Fibroblast of pulmonary artery (primary cell): ENCODE results near the gene FPR1.
A peak's percentile ranks its signal among the peaks of the same experiment; 100 is the strongest.

Experiments
- DNase-seq: peaks from one replicate; pipeline ENCODE4 v3.0.0-alpha.2; 2010; ENCODE audit warnings: low read depth
- H3K4me3 ChIP-seq: replicated peaks from 2 replicates; pipeline ENCODE4 v1.5.1; 2011; ENCODE audit warnings: low read depth, mild to moderate bottlenecking, control low read depth, low read length, moderate library complexity
- CTCF ChIP-seq: IDR thresholded peaks from 2 replicates; pipeline ENCODE4 v1.5.1; 2011; ENCODE audit warnings: mild to moderate bottlenecking, control low read depth, low read length, inconsistent platforms; ENCODE audit errors: missing control alignments

FPR1 gene, protein sequence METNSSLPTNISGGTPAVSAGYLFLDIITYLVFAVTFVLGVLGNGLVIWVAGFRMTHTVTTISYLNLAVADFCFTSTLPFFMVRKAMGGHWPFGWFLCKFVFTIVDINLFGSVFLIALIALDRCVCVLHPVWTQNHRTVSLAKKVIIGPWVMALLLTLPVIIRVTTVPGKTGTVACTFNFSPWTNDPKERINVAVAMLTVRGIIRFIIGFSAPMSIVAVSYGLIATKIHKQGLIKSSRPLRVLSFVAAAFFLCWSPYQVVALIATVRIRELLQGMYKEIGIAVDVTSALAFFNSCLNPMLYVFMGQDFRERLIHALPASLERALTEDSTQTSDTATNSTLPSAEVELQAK

GRCh38 chr19:51751655-51752054 lies at the start of gene FPR1:
Gene FPR1 (minus strand): TSS chr19:51751878. CDS start chr19:51746994, 4,884 bp downstream.
- TF ChIP-seq CTCF: no peak
- peak; percentile 29 for DNase-seq
- H3K4me3 ChIP-seq: no peak within 1 kb of the TSS

DNA sequence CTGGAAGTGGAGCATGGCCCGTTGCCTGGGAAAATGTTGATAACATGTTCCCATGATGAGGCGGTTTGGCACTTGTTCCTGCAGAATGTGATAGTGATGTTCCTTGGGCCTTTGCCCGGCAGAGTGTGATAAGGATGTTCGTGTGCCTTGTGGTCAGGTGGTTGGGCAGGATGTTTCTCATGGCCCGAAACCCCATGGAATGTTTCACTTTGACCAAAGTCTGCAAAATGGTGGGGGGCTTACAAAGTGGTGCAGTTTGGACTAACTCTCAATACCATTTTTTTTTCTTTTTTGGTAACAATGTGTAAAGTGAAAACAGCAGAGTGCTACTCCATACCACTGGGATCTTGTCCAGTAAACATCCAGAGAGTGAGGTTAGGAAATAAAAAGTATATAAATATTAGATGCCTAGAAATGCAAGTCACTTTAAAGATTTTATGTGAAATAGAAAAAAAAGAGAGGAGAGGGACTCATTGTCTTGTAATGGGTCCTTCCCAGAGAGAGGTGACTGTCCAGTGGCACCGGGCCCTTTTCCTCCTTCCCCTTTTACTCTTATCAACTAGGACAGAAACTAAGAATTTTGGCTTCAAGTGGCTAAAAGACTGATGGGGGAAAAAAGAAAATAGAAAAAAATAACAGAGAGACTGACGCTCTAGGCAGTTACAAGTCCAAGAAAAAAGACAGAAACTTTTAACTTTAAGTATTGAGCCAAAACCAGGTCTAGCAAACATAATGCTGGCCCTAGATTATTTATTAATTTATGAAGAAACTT lies 49.0 kb upstream of the FPR1 start:
- no peak overlapping the region for H3K4me3 ChIP-seq
- DNase-seq: peak; percentile 99
- no peak for TF ChIP-seq CTCF

GRCh38 chr19:51799774-51800472 lies 48.2 kb upstream of the FPR1 start:
- no peak overlapping the region for H3K4me3 ChIP-seq
- no peak for TF ChIP-seq CTCF
- DNase-seq: no peak

GRCh38 chr19:51799034-51799773 lies 47.5 kb upstream of the FPR1 start:
- DNase-seq: peak; percentile 100
- H3K4me3 ChIP-seq: peak overlapping the region; percentile 26
- peak; percentile 31 for TF ChIP-seq CTCF

GRCh38 chr19:51798062-51798461 lies 46.4 kb upstream of the FPR1 start:
- no peak for TF ChIP-seq CTCF
- DNase-seq: no peak

GRCh38 chr19:51797480-51797879 lies 45.8 kb upstream of the FPR1 start:
- TF ChIP-seq CTCF: no peak

More at GRCh38 chr19:51798062-51798461, 46.4 kb upstream of the FPR1 start:
- no peak overlapping the region for H3K4me3 ChIP-seq

More at GRCh38 chr19:51797480-51797879, 45.8 kb upstream of the FPR1 start:
- no peak for DNase-seq
- H3K4me3 ChIP-seq: no peak overlapping the region
